SHP77 treated with DMSO at 0.1 percent for 48 hours (cell line): Measurements from ENCODE around the gene UPK1A.
"Not testable (repeated sequence)": the region's sequence is repeated elsewhere in the genome, so short reads cannot be mapped to it uniquely, and the experiment has no call there.

Experiments
- DNase-seq: peaks from one replicate; lab custom pipeline; 2025; lab: John Stamatoyannopoulos, UW

The UPK1A gene

DNA sequence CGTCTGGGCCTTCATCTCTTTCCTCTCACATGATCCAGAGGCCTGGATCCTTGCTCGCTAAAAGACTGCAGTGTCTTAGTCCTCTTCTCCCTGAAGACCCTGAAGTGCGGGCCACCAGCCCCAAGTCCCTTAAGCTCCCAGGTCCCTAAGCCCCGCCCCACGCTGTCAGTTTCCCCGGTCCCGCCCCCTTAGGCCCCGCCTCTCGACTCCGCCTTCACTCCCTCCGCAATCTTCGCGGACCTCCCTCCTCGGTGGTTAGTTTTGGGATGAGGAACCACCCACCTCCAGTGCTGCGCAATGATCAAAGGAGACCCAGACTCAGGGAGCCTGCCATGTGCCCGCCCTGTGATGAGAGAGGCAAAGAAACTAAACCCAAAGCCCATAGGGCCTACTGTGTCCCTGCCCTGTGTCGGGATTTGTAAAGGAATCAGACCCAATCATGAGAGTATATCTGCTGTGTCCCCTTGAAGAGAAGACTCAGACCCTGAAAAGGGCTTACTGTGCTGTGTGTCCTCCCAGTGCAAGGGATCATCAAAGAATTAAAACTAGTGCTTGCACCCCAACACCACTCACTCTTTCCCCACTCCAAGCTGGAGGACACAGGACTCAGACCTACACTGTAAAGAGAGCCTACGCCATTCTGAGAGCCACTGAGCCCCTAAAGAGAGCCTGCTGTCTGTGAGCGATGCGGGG lies 21.2 kb upstream of the UPK1A start:
- DNase-seq: peak; percentile 28

DNA sequence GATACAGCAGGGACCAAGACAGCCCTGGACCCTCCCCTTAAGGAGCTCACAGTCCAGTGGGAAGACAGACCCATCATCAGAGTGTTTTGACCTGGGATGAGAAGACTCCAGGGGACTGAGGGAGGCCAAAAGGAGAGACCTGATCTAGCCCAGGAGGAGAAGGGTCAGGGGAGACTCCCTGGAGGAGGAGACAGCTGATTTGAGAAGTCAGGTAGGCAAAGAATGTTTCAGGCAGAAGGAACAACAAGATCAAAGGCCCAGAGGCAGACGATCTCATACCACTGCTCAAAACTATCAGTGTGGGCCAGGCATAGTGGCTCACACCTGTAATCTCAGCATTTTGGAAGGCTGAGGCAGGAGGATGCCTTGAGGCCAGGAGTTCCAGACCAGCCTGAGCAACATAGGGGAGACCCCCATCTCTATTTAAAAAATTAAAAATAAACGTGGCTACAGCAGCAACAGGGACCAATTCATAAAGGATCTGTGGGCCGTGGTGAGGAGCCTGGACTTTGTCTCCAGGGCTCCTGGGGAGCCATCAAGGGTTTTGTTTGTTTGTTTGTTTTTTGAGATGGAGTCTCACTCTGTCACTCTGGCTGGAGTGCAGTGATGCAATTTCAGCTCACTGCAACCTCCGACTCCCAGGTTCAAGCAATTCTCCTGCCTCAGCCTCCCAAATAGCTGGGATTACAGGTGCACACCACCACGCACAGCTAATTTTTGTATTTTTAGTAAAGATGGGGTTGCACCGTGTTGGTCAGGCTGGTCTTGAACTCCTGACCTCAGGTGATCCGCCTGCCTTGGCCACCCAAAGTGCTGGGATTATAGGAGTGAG lies 20.4 kb upstream of the UPK1A start:
- no peak for DNase-seq

DNA sequence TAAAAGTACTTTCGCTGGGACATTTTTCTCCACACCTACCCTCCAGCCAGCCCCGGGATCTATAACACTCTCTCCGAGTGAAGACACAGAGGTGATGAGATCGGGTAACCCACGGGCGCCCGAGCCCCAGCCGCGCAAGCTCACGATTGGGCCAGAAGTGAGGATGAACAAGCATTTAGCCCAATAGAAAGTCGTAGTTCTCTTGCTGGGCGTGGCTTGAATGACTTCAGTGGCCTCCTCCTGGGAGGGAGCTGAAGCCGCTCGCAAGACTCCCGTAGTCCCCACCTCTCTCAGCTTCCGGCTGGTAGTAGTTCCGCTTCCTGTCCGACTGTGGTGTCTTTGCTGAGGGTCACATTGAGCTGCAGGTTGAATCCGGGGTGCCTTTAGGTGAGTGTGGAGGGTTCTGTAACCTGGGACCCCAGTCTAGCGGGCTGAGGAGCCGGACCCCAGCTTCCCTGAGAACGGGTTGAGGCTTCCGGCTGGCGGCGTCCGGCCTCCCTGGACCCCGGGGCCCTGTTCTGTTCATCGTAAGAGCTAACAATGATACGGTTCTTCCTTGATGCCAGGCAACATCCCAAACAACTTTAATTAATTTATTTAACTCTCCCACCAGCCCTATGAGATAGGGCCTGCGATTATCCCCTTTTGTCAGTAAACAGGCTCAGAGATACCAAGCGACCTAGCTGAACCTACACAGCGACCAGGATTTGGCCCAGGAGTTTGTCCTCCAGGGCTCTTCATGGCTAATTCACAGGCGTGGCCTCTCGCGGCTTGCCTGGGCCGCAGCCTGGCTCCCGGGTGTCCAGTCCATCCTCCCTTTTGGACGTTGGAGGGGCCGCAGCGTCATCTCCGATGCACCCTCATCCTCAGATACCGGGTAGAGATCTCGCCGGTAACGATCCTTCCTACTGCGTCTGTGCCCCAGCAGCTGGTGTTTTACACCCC lies 18.0 kb upstream of the UPK1A start, which contains the start of gene COX6B1:
Gene COX6B1 (plus strand): TSS at position 307 of the 945 bp plus-strand sequence. CDS start 2,921 bp downstream, outside the sequence.
- peak; percentile 98 for DNase-seq

DNA sequence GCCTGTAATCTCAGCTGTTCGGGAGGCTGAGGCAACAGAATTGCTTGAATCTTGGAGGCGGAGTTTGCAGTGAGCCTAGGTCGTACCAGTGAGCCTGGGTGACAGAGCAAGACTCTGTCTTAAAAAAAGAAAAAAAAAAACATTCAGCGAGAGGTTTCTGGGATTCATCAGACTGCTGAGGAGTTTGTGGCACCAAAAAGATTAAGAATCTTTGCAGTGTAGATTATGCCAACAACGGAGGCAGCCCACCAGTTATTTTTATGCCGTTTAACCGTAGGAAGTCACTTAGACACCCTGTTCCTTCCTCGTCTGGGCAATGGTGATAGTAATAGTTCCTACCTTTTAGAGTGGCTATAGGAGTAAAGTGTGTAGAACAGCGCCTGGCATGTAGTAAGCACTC lies 15.7 kb upstream of the UPK1A start:
- no peak for DNase-seq

DNA sequence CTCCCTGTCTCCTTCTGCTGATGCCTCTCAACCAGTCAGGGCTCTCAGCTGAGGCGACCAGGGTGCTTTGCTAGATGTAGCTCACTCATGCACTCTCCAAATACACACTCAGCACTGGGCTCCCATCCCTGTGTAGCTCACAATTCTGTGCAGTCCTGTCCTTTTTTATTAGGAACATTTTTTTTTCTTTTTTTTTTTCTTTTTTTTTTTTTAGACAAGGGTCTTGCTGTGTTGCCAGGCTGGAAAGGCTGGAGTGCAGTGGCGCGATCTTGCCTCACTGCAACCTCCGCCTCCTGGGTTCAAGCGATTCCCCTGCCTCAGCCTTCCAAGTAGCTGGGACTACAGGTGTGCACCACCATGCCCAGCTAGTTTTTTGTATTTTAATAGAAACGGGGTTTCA lies 11.5 kb upstream of the UPK1A start:
- not testable (repeated sequence) for DNase-seq

DNA sequence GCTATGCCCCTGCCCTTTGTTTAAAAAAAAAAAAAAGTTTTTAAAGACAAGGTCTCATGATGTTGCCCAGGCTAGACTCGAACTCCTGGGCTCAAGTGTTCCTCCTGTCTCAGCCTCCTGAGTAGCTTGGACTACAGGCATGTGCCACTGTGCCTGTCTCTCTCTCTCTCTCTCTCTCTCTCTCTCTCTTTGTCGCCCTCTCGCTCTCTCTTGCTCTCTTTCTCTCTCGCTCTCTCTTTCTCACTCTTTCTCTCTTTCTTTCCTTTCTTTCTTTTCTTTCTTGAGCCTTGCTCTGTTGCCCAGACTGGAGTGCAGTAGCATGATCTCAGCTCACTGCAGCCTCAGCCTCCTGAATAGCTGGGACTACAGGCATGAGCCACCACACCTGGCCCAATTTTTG lies 10.7 kb upstream of the UPK1A start:
- DNase-seq: no peak

DNA sequence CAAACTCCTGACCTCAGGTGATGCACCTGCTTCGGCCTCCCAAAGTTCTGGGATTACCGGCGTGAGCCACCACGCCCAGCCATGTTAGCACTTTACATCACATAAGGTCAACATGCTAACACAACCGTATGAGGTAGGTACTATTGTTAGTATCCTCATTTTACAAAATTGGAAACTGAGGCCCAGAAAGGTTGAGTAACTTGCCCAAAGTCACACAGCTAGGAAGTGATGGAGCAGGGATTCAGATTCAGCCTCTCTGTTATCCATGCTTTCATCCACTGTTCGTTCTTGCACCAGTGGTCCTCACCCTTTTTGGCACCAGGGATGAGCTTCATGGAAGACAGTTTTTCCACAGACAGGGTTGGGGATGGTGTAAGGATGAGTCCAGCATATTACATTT lies 9.6 kb upstream of the UPK1A start:
- DNase-seq: no peak

DNA sequence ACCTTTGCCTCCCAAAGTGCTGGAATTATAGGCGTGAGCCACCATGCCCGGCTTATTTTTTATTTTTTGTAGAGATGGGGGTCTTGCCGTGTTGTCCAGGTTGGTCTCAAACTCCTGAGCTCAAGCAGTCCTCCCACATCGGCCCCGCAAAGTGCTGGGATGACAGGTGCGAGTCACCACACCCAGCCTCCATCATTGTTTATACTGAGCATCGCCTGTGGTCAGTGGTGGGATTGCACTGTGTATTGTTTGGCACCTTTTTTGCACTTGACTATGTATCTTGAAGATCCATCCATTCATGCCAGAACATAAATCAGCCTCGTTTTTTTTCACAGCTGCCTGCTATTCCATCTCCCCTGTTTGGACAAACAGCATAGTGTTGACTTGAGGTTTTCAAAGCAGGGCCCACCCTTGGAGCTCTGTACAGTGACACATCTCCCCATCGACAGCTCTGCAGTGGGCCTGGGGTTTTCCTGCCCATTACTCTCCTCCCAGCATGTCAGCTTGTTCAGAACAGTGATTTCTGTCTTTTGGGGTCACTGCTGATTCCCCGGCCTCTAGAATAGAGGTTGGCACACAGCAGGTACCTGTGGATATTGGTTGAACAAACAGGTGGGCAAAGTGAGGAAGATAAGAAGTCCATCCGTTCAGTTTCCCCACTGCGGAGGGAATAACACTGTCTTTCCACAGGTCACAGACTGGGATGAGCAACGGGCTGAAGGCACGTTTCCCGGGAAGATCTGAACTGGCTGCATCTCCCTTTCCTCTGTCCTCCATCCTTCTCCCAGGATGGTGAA lies 8.2 kb upstream of the UPK1A start:
- DNase-seq: no peak

DNA sequence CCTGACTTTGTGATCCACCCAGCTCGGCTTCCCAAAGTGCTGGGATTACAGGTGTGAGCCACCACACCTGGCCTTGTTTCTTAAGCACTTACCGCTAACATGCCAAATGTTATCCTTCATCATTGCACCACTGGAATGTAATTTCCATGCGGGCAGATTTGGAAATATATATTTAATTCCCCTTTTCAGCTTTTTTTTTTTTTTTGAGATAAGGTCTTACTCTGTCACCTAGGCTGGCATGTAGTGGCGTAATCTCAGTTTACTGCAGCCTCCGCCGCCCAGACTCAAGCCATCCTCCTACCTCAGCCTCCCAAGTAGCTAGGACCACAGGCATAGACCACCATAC lies 4.3 kb upstream of the UPK1A start:
- no peak for DNase-seq

DNA sequence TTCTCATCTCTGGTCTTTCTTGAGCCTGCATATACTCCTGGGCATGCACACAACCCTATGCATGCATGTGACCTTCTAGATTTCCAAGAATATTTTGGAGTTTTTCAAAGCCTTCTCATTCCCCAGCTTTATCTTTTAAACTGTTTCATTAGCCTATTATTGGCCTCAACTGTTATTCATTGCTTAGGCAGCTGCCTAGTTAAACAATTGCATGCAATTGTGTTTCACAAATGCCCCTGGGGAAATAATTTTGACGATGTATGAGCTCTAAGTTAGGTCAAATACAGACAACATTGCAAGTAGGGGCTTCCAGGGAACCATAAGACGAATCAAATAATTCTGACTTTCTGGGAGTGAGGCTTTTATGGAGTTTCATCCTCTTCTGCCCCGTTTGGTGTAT lies 2.3 kb upstream of the UPK1A start:
- no peak for DNase-seq

DNA sequence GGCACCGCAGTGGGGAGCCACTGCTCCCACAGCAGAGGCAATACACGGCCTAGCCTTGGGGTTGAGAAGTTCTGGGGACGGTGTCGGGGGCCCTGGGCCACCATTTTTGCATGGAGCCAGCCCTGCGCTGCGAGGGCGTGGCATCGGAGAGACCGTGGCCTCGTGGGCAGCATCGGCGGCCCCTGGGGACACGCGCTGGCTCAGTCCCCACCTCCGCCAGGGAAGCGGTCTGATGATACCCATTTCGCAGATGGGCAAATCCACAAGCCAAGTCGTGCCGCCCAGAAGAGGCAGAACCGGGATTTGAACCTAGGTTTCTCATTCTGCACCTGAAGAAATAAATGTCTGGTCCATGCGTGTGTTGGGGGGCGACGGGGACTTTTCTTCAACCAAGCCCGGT lies 1.2 kb upstream of the UPK1A start:
- DNase-seq: no peak

DNA sequence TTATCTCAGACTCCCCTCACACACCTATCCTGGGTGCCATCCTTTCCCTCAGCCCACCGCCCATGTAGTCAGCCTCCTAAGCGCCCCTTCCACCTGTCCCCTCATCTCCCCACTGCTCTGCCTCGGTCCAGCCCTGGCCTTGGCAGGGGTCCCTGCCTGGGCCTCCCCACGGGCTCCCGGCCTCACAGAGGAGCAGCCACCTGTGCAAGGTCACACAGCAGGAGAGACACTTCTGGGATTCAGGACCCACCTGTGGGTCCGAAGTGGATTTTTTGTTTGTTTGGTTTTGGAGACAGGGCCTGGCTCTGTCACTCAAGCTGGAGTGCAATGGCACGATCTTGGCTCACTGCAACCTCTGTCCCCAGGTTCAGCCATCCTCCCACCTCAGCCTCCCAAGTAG lies 713 bp upstream of the UPK1A start:
- DNase-seq: no peak

DNA sequence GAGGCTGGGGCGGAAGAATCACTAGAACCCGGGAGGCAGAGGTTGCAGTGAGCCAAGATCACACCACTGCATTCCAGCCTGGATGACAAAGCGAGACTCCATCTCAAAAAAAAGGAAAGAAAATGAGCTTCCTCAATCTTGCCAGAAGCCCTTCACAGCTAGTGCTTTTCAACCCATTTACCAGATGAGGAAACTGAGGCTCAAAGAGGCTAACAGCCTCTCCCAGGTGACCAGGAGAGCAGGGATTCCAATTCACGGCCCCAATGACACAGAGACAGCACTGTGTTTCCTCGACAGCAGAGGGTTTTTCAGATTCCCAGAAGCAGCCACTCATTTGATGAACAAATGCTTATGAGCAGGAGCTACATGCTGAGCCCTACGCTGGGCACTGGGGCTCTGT lies 3.2 kb downstream of the UPK1A start:
- no peak for DNase-seq

DNA sequence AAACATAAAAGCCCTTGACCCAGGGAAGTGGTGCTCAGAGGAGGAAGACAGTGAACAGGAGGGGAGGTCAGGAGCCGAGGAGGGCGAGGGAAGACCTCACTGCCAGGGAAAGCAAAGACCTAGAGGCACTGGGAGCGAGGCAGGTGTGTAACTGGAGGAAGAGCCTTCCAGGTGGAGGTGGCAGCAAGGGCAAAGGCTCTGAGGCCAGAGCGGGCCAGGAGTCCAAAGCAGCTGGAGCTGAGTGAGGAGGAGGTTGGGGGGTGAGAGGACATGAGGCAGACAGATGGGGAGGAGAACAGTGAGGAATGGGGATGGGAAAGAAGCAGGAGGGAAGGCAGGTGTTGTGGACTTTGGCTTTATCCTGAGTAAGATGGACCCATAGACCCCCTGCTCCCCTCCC lies 3.7 kb downstream of the UPK1A start:
- DNase-seq: no peak

DNA sequence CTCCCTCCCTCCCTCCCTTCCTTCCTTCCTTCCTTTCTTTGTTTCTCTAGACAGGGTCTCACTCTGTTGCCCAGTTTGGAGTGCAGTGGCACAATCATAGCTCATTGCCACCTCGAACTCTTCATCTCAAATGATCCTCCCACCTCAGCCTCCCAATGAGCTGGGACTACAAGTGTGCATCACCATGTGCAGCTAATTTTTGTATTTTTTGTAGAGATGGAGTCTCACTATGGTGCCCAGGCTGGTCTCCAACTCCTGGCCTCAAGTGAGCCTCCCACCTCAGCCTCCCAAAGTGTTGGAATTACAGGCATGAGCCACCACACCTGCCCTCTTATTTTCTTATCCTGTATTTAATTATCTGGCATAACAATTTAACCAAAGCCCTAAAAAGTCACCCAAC lies 4.4 kb downstream of the UPK1A start:
- DNase-seq: no peak

DNA sequence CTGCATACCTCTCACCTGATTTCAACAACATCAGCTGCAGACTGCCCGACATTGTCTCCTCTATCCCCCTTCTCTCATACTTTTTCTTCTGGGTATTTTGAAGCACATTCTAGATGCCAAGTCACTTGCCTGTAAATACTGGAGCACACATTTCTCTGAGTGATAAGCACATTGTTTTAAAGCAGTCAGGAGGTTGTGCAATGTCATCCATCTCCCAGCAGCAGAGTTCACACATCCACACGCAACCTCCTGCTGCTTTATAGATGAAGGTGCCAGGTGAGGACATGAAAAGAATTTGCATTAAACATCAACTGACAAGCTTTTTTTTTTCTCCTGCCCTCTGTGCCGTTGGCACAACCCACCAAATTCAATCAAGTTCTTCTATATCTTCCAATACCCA lies 5.5 kb downstream of the UPK1A start:
- no peak for DNase-seq

DNA sequence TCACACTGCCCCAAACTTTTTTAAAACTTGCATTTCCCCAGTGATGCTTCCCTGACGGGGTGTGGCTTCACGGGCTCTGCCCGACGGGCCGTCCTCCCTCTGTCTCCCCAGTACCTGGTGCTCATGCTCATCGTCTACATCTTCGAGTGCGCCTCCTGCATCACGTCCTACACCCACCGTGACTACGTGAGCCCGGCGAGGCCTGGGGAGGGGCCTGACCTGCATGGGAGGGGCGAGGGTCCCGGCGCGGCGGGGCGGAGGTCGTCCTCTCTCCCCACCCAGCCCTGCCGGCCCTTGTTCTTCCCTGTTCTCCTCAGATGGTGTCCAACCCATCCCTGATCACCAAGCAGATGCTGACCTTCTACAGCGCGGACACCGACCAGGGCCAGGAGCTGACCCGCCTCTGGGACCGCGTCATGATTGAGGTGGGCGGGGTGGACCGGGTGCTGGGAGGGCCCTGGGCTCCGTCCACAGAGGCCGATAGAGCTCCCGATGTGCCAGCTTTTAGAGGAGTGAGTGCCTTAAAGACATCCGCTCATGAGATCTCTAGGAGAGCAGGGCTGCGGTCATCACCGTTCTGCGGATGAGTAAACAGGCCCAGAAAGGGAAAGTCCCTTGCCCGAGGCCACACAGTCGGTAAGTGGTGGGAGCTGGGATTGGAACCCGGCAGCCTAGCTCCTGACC lies 6.9 kb downstream of the UPK1A start:
- DNase-seq: no peak

DNA sequence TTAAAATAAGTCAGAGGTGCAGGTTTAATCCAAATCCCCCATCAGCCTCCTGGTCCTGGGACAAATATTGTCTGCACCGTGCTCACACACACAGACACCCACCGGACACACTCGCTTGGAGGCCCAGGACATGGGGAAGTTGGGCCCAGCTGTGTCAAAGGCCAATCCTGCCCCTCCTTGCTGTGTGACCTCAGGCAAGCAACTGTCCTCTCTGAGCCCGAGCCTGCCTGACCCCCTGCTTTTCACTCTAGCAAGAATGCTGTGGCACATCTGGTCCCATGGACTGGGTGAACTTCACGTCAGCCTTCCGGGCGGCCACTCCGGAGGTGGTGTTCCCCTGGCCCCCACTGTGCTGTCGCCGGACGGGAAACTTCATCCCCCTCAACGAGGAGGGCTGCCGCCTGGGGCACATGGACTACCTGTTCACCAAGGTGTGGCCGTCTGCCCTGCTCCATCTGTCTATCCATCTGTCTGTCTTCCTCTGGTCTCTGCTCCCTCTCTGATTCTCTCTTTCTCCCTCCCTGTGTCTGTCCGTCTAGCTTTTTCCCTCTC lies 9.3 kb downstream of the UPK1A start:
- no peak for DNase-seq

DNA sequence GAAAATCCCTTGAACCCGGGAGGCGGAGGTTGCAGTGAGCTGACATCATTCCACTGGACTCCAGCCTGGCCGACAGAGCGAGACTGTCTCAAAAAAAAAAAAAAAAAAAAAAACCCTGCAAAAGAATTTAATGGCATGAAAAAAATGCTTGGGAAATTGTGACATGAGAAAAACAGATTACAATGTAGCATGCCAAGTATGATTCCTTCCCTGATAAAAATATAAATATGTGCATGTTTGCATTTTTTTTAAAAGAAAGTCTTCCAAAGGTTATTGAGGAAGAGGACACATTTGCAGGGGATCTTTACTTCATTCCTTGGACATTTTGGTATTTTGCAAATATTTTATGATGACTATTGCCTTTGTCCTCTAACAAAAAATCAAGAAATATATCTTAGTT lies 23.5 kb downstream of the UPK1A start:
- no peak for DNase-seq

DNA sequence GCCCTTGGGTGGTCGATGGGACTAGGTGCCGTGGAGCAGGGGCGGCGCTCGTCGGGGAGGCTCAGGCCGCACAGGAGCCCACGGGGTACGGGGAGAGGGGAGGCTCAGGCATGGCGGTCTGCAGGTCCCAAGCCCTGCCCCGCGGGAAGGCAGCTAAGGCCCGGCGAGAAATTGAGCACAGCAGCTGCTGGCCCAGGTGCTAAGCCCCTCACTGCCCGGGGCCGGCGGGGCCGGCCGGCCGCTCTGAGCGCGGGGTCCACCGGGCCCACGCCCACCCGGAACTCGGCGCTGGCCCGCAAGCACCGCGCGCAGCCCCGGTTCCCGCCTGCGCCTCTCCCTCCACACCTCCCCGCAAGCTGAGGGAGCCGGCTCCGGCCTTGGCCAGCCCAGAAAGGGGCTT lies 24.8 kb downstream of the UPK1A start:
- not testable (repeated sequence) for DNase-seq

DNA sequence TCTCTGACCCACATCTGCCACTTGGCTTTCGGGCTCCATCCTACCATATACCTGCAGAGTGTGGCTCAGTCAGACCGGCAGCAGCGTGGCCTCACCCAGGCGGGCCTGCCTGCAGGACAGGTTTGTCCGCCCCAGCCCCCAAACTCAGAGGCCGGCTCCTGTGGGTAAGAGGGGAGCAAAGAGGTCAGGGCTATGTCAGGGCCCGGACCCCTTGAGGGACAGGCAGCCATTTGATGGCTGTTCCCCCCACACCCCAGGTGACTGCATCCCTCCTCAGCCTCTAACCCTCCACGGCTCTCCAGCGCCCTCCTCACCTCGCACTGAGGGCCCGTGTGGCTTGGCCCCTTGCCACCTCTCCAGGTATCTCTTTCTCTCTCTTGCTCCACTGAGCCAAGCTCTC lies 25.7 kb downstream of the UPK1A start:
- no peak for DNase-seq
